ENCODE data around the gene AMN1.
"Not testable (repeated sequence)": the region's sequence is repeated elsewhere in the genome, so short reads cannot be mapped to it uniquely, and the experiment has no call there.

AMN1 gene

GRCh38 chr12:31669582-31669981 lies 59.2 kb downstream of the AMN1 start:
- not testable (repeated sequence) for H3K27me3 ChIP-seq (ENCODE audit: low read depth, low read length); H3K4me1 ChIP-seq (ENCODE audit: control insufficient read depth in 1 of 2, insufficient read depth in 2 of 2, low read length in 2 of 2); H3K27ac ChIP-seq (ENCODE audit: low read length); H3K9me3 ChIP-seq (ENCODE audit: control insufficient read depth in 1 of 2, low read length in 2 of 2); H3K4me3 ChIP-seq (ENCODE audit: low read depth in 1 of 2, low read length in 2 of 2)
- H3K36me3 ChIP-seq (ENCODE audit: control insufficient read depth in 1 of 2, insufficient read depth in 2 of 2, low read length in 2 of 2) = peaks cover 0 to 25% of the 10 kb centered on the region in 2 donors

GRCh38 chr12:31669020-31669419 lies 59.8 kb downstream of the AMN1 start:
- no peaks in the 10 kb centered on the region for H3K27me3 ChIP-seq (ENCODE audit: low read depth, low read length)
- H3K4me3 ChIP-seq (ENCODE audit: low read depth in 1 of 2, low read length in 2 of 2) = no peak overlapping the region
- peaks cover 8 to 9% of the 10 kb centered on the region in 2 donors for H3K9me3 ChIP-seq (ENCODE audit: control insufficient read depth in 1 of 2, low read length in 2 of 2)
- no peak overlapping the region for H3K27ac ChIP-seq (ENCODE audit: low read length)
- H3K4me1 ChIP-seq (ENCODE audit: control insufficient read depth in 1 of 2, insufficient read depth in 2 of 2, low read length in 2 of 2) = no peaks in the 10 kb centered on the region
- peaks cover 0 to 25% of the 10 kb centered on the region in 2 donors for H3K36me3 ChIP-seq (ENCODE audit: control insufficient read depth in 1 of 2, insufficient read depth in 2 of 2, low read length in 2 of 2)

GRCh38 chr12:31664038-31664437 lies 64.8 kb downstream of the AMN1 start:
- Histone ChIP-seq H3K4me3 (ENCODE audit: low read depth in 1 of 2, low read length in 2 of 2) (no peak overlapping the region), H3K36me3 (ENCODE audit: control insufficient read depth in 1 of 2, insufficient read depth in 2 of 2, low read length in 2 of 2) (peaks cover 0 to 20% of the 10 kb centered on the region in 2 donors), H3K4me1 (ENCODE audit: control insufficient read depth in 1 of 2, insufficient read depth in 2 of 2, low read length in 2 of 2) (no peaks in the 10 kb centered on the region), H3K27me3 (ENCODE audit: low read depth, low read length) (no peaks in the 10 kb centered on the region), H3K9me3 (ENCODE audit: control insufficient read depth in 1 of 2, low read length in 2 of 2) (peaks cover 4% of the 10 kb centered on the region in 2 donors), H3K27ac (ENCODE audit: low read length) (no peak overlapping the region)

- H3K36me3 ChIP-seq (ENCODE audit: control insufficient read depth in 1 of 2, insufficient read depth in 2 of 2, low read length in 2 of 2) = peaks cover 0 to 16% of the 10 kb centered on the region in 2 donors
- no peaks in the 10 kb centered on the region for H3K4me1 ChIP-seq (ENCODE audit: control insufficient read depth in 1 of 2, insufficient read depth in 2 of 2, low read length in 2 of 2)
- no peak overlapping the region for H3K27ac ChIP-seq (ENCODE audit: low read length)
- no peaks in the 10 kb centered on the region for H3K27me3 ChIP-seq (ENCODE audit: low read depth, low read length)
- no peak overlapping the region for H3K4me3 ChIP-seq (ENCODE audit: low read depth in 1 of 2, low read length in 2 of 2)
- H3K9me3 ChIP-seq (ENCODE audit: control insufficient read depth in 1 of 2, low read length in 2 of 2) = no peaks in the 10 kb centered on the region
Observed at GRCh38 chr12:31663576-31663975, 65.2 kb downstream of the AMN1 start.

- no peak overlapping the region for H3K27ac ChIP-seq (ENCODE audit: low read length)
- no peaks in the 10 kb centered on the region for H3K4me1 ChIP-seq (ENCODE audit: control insufficient read depth in 1 of 2, insufficient read depth in 2 of 2, low read length in 2 of 2)
- H3K36me3 ChIP-seq (ENCODE audit: control insufficient read depth in 1 of 2, insufficient read depth in 2 of 2, low read length in 2 of 2) = peaks cover 0 to 13% of the 10 kb centered on the region in 2 donors
- no peaks in the 10 kb centered on the region for H3K9me3 ChIP-seq (ENCODE audit: control insufficient read depth in 1 of 2, low read length in 2 of 2)
- no peaks in the 10 kb centered on the region for H3K27me3 ChIP-seq (ENCODE audit: low read depth, low read length)
- H3K4me3 ChIP-seq (ENCODE audit: low read depth in 1 of 2, low read length in 2 of 2) = no peak overlapping the region
Observed at GRCh38 chr12:31662176-31662849, 66.5 kb downstream of the AMN1 start.

DNA sequence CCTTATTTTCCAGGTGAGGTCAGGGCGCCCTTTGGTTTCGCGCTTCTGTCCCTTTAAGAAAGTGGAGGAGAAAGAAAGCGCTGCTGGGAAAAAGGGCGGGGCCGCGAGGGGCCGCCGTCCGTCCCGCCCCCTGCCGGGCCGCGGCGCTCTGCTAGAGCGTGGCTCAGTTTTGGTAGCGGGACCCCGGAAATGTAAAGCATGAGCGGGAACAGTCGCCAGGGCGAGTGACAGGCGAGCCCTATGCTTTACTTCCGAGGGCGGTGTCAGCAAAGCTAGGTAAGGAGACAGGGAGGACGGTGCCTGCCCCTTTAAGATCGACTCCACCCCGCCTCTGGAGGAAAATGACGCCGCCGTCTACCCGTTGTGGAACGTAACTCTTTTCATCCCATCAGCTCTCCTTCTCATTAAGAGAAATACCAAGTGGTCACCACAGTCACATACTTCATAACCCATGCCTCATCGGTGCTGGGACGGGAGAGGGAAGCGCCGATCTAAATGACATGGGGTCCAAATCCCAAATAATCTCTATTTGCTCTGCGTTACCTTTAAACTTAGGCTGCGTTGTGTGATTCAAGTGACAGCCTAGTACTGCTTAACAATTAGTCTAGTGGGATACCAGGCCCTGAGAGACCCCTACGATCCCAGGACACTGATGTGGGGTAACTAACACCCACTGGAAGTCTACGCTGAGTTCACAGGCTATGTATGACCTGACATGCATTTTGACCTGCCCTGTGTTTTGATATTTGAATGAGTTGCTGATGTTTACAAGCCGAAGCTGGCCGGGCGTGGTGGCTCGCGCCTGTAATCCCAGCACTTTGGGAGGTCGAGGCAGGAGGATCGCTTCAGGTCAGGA lies 69.5 kb downstream of the AMN1 start, which contains the start of gene ETFBKMT:
Gene ETFBKMT (plus strand): TSS at position 602 of the 856 bp plus-strand sequence. CDS start 2,266 bp downstream, outside the sequence.
- Histone ChIP-seq H3K9me3 (ENCODE audit: control insufficient read depth in 1 of 2, low read length in 2 of 2) (no peaks in the 10 kb centered on the region), H3K36me3 (ENCODE audit: control insufficient read depth in 1 of 2, insufficient read depth in 2 of 2, low read length in 2 of 2) (peaks cover 0 to 13% of the 10 kb centered on the region in 2 donors), H3K4me1 (ENCODE audit: control insufficient read depth in 1 of 2, insufficient read depth in 2 of 2, low read length in 2 of 2) (no peaks in the 10 kb centered on the region), H3K27ac (ENCODE audit: low read length) (peak within 1 kb of the TSS; percentile 99), H3K27me3 (ENCODE audit: low read depth, low read length) (no peaks in the 10 kb centered on the region), H3K4me3 (ENCODE audit: low read depth in 1 of 2, low read length in 2 of 2) (peak within 1 kb of the TSS; percentile 77 to 100)

DNA sequence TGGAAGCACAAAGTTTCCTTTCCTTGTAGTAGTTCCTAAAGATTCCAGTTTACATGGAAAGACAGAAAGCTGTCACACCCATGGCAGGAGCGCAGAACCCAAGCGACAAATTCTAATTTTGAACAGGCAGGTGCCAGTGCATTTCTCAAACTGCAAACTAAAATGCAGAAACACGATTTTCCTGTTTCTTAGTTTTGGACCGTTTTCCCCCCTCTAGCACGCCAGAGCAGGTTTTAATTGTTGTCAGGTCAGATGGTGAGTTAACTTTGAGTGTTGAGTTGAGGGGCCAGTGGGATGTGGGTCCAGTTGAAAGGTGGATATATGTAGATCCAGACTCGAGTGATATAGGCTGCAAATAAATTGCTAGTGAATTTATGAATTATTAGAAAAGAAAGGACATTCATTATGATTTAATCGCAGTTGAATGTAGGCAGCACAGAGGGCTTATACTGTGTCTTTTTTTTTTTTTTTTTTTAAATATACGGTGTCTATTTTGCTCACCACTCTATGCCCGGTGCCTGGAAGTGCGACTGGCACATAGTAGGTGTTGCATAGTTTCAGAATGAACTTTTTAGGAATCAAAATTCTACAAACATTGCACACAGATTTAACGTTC lies 70.2 kb downstream of the AMN1 start:
- Histone ChIP-seq H3K27ac (ENCODE audit: low read length) (peak overlapping the region; percentile 99), H3K4me1 (ENCODE audit: control insufficient read depth in 1 of 2, insufficient read depth in 2 of 2, low read length in 2 of 2) (no peaks in the 10 kb centered on the region), H3K9me3 (ENCODE audit: control insufficient read depth in 1 of 2, low read length in 2 of 2) (no peaks in the 10 kb centered on the region), H3K27me3 (ENCODE audit: low read depth, low read length) (no peaks in the 10 kb centered on the region), H3K36me3 (ENCODE audit: control insufficient read depth in 1 of 2, insufficient read depth in 2 of 2, low read length in 2 of 2) (peaks cover 0 to 13% of the 10 kb centered on the region in 2 donors), H3K4me3 (ENCODE audit: low read depth in 1 of 2, low read length in 2 of 2) (peak overlapping the region; percentile 77 to 100)

DNA sequence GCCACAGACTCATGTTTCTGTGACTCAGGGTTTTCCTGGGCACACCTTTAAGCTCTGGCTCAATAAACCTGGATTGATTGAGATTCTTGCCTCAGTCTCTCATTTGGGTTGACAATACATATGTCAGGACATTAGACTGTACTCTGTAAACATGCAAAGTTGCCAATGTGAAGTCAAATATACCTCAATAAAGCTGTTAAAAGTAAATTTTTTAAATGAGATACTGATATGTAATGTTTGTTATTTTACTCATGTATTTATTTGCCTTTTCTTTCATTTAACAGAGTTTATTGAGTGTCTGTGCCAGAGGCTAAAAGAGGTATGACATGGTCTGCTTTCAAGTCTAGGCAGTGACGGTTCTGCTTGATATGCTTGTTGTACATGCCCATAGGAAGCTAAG lies 73.0 kb downstream of the AMN1 start:
- H3K4me1 ChIP-seq (ENCODE audit: control insufficient read depth in 1 of 2, insufficient read depth in 2 of 2, low read length in 2 of 2) = no peaks in the 10 kb centered on the region

GRCh38 chr12:31655208-31655607 lies 73.6 kb downstream of the AMN1 start:
- H3K4me1 ChIP-seq (ENCODE audit: control insufficient read depth in 1 of 2, insufficient read depth in 2 of 2, low read length in 2 of 2) = no peaks in the 10 kb centered on the region
- no peaks in the 10 kb centered on the region for H3K27me3 ChIP-seq (ENCODE audit: low read depth, low read length)
- H3K9me3 ChIP-seq (ENCODE audit: control insufficient read depth in 1 of 2, low read length in 2 of 2) = no peaks in the 10 kb centered on the region
- H3K27ac ChIP-seq (ENCODE audit: low read length) = no peak overlapping the region
- peaks cover 0 to 6% of the 10 kb centered on the region in 2 donors for H3K36me3 ChIP-seq (ENCODE audit: control insufficient read depth in 1 of 2, insufficient read depth in 2 of 2, low read length in 2 of 2)
- no peak overlapping the region for H3K4me3 ChIP-seq (ENCODE audit: low read depth in 1 of 2, low read length in 2 of 2)

More for the DNA sequence above, 73.0 kb downstream of the AMN1 start:
- no peaks in the 10 kb centered on the region for H3K27me3 ChIP-seq (ENCODE audit: low read depth, low read length)
- peaks cover 0 to 6% of the 10 kb centered on the region in 2 donors for H3K36me3 ChIP-seq (ENCODE audit: control insufficient read depth in 1 of 2, insufficient read depth in 2 of 2, low read length in 2 of 2)
- H3K9me3 ChIP-seq (ENCODE audit: control insufficient read depth in 1 of 2, low read length in 2 of 2) = no peaks in the 10 kb centered on the region
- no peak overlapping the region for H3K4me3 ChIP-seq (ENCODE audit: low read depth in 1 of 2, low read length in 2 of 2)
- H3K27ac ChIP-seq (ENCODE audit: low read length) = no peak overlapping the region

- no peaks in the 10 kb centered on the region for H3K36me3 ChIP-seq (ENCODE audit: control insufficient read depth in 1 of 2, insufficient read depth in 2 of 2, low read length in 2 of 2)
- no peaks in the 10 kb centered on the region for H3K27me3 ChIP-seq (ENCODE audit: low read depth, low read length)
- no peaks in the 10 kb centered on the region for H3K9me3 ChIP-seq (ENCODE audit: control insufficient read depth in 1 of 2, low read length in 2 of 2)
- H3K4me3 ChIP-seq (ENCODE audit: low read depth in 1 of 2, low read length in 2 of 2) = no peak overlapping the region
- no peak overlapping the region for H3K27ac ChIP-seq (ENCODE audit: low read length)
- H3K4me1 ChIP-seq (ENCODE audit: control insufficient read depth in 1 of 2, insufficient read depth in 2 of 2, low read length in 2 of 2) = no peaks in the 10 kb centered on the region
Observed at GRCh38 chr12:31651893-31652521, 76.8 kb downstream of the AMN1 start.

DNA sequence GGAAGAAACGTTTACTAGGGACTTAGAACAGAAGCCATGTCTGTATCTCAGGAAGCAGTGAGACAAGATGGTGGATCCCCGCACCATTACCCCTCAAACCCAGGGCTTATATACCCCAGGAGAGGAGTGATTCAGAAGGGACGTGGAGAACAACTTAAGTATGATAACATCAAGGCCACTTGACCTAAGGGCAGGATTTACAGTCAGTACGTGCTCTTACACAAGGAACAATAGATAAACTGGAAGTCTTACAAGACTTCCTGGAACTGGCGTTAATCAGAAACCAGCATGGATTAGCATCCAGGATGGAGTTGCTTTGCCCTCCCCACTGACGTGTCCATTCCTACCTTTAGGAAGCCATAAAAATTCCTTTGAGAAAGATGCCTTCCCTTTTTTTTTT lies 77.9 kb downstream of the AMN1 start:
- Histone ChIP-seq H3K9me3 (ENCODE audit: control insufficient read depth in 1 of 2, low read length in 2 of 2) (no peaks in the 10 kb centered on the region), H3K4me3 (ENCODE audit: low read depth in 1 of 2, low read length in 2 of 2) (no peak overlapping the region), H3K27ac (ENCODE audit: low read length) (no peak overlapping the region)

More for the DNA sequence above, 77.9 kb downstream of the AMN1 start:
- Histone ChIP-seq H3K27me3 (ENCODE audit: low read depth, low read length) (no peaks in the 10 kb centered on the region), H3K4me1 (ENCODE audit: control insufficient read depth in 1 of 2, insufficient read depth in 2 of 2, low read length in 2 of 2) (no peaks in the 10 kb centered on the region), H3K36me3 (ENCODE audit: control insufficient read depth in 1 of 2, insufficient read depth in 2 of 2, low read length in 2 of 2) (no peaks in the 10 kb centered on the region)
